ENCODE results near the gene FBXW2. TPM values are rescaled to one million over a fixed set of nuclear protein-coding genes. Genes with fewer than 3 reads are reported as not detected.

The FBXW2 gene
- total and polyA plus RNA-seq, 2 donors (not counting 3 experiments of a cell fraction or from before 2014, with no cell fraction given) = 32.5 to 70.2 TPM

GRCh38 chr9:120745278-120745677, 47.9 kb downstream of the FBXW2 start:
- DNase-seq (ENCODE audit: low read depth, low spot score) (no peak), FAIRE-seq (no peak)
- dilution Hi-C loops (cut with MboI; ENCODE audit: extremely low pct_ligation_motif_present, low sequenced_read_pairs) (no loop called here), intact Hi-C loops (cut with micrococcal nuclease) (loop anchor here (10.0 kb wide), 1 partner anchor 650 kb away; no protein-coding TSS in a partner anchor)
- BruUV-seq (replicated peaks) = no TSS peak
- Histone ChIP-seq H3K27me3 (ENCODE audit: control insufficient read depth in 2 of 2, insufficient read depth in 2 of 2, low read length in 2 of 2) (no peaks in the 10 kb centered on the region), H2AFZ (ENCODE audit: low read depth, low read length) (no peak overlapping the region), H3K9me1 (replicated peaks; ENCODE audit: control insufficient read depth, extremely low read depth, insufficient read depth, low read length) (no peaks in the 10 kb centered on the region), H3K4me1 (ENCODE audit: control insufficient read depth, extremely low read depth, insufficient read depth, low read length) (peaks cover 15% of the 10 kb centered on the region), H3K9me3 (replicated peaks; ENCODE audit: control insufficient read depth, insufficient read depth, low read length) (no peaks in the 10 kb centered on the region), H3K27ac (ENCODE audit: insufficient read depth, low read depth, low read length) (no peak overlapping the region), H3K9ac (replicated peaks; ENCODE audit: extremely low read depth, insufficient read depth, low read length) (no peak overlapping the region), H3K79me2 (ENCODE audit: control insufficient read depth, insufficient read depth, low read length) (no peaks in the 10 kb centered on the region), H3K36me3 (ENCODE audit: control insufficient read depth in 2 of 2, extremely low read depth in 1 of 2, insufficient read depth in 2 of 2, low read length in 2 of 2) (no peaks in the 10 kb centered on the region), H3K4me3 (replicated peaks in 1 of 3; ENCODE audit: insufficient read depth in 1 of 3, low read depth in 1 of 3, low read length in 3 of 3) (no peak overlapping the region), H4K20me1 (replicated peaks; ENCODE audit: control insufficient read depth, extremely low read depth, insufficient read depth, low read length) (no peaks in the 10 kb centered on the region), H3K4me2 (ENCODE audit: insufficient read depth, low read length) (no peak overlapping the region)
- ChIA-PET CTCF (interaction anchor here (1.4 to 3.7 kb wide), 2 partner anchors 11 to 125 kb away, joined by 3 to 14 read pairs; no protein-coding TSS in a partner anchor), POLR2A (no interaction called here)
- TF ChIP-seq, protein P1, sequence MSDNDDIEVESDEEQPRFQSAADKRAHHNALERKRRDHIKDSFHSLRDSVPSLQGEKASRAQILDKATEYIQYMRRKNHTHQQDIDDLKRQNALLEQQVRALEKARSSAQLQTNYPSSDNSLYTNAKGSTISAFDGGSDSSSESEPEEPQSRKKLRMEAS (IDR thresholded peaks at IDR 0.05; ENCODE audit: insufficient read depth, insufficient read length) = no peak
- TF ChIP-seq GATA2 (IDR thresholded peaks at IDR 0.05; ENCODE audit: insufficient read depth, insufficient read length, low read depth, low read length) = no peak
- TF ChIP-seq EZH2 (IDR thresholded peaks at IDR 0.05; ENCODE audit: borderline replicate concordance, low read depth, low read length, severe bottlenecking) = no peak
- no peak for TF ChIP-seq POLR2A (IDR thresholded peaks at IDR 0.05; ENCODE audit: low read depth, low read length)
- TF ChIP-seq, protein P2, sequence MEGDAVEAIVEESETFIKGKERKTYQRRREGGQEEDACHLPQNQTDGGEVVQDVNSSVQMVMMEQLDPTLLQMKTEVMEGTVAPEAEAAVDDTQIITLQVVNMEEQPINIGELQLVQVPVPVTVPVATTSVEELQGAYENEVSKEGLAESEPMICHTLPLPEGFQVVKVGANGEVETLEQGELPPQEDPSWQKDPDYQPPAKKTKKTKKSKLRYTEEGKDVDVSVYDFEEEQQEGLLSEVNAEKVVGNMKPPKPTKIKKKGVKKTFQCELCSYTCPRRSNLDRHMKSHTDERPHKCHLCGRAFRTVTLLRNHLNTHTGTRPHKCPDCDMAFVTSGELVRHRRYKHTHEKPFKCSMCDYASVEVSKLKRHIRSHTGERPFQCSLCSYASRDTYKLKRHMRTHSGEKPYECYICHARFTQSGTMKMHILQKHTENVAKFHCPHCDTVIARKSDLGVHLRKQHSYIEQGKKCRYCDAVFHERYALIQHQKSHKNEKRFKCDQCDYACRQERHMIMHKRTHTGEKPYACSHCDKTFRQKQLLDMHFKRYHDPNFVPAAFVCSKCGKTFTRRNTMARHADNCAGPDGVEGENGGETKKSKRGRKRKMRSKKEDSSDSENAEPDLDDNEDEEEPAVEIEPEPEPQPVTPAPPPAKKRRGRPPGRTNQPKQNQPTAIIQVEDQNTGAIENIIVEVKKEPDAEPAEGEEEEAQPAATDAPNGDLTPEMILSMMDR (IDR thresholded peaks at IDR 0.05; ENCODE audit: extremely low read depth in 1 of 2, insufficient read depth in 1 of 2, low read depth in 1 of 2, low read length in 2 of 2) = no peak
- TF ChIP-seq JUN (IDR thresholded peaks at IDR 0.05; ENCODE audit: borderline replicate concordance, insufficient read depth, insufficient read length, low read depth) = no peak
- TF ChIP-seq POLR2AphosphoS5 (IDR thresholded peaks at IDR 0.05; ENCODE audit: insufficient read depth, low read depth, low read length) = no peak
